ENCODE results near the gene CNPPD1. TPM values are rescaled to one million over a fixed set of nuclear protein-coding genes. Genes with fewer than 3 reads are reported as not detected.
A peak's percentile ranks its signal among the peaks of the same experiment; 100 is the strongest.

Gene CNPPD1
- total RNA-seq, 1 experiment from 2014 or later = 32.8 TPM

DNA sequence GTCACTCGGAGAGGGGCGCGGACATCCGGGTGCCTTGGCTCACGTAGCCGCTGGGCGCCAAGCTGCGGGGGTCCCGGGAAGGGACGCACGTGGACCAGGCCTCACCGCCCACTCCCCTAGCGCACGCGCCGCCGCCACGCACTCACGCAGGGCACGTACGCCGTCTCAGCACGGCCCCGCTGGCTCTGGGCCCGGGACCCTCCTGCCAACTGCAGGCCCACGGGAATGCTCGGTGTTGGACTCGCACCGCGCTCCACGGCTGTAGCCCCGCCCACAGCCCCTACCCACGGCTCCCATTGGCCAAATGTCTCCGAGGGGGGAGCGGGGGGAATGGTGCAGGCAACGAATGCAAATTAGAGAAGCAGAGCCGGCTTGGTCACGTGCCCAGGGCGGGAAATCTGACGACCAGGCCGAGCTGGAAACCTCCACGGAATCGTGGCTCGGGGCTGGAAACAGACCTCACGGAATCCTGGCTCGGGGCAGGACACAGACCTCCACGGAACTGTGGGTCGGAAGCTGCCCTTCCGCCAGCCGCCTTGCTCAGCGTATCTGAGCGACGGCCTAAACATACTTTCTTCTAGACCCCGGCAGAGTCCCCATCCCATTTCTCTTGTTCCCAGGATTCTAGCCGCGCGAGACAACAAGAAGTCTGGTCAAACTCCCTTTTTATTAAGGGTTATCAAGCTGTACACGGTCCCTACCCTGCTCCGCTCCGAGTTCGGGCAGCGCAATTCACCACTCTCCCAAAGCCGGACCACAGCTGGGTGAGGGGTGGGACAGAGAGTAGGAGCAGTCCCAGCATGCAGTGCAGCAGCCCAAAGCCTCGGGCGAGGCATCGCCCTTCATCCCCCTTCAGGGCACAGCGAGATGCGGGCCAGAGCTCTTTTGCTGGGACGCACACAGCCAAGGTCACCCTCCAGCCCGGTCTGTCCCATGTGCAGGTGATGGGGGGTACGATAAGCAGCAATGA is 42.3 kb upstream of the CNPPD1 start, which contains the start of gene ABCB6 (continued):
- TF ChIP-seq, protein P1, sequence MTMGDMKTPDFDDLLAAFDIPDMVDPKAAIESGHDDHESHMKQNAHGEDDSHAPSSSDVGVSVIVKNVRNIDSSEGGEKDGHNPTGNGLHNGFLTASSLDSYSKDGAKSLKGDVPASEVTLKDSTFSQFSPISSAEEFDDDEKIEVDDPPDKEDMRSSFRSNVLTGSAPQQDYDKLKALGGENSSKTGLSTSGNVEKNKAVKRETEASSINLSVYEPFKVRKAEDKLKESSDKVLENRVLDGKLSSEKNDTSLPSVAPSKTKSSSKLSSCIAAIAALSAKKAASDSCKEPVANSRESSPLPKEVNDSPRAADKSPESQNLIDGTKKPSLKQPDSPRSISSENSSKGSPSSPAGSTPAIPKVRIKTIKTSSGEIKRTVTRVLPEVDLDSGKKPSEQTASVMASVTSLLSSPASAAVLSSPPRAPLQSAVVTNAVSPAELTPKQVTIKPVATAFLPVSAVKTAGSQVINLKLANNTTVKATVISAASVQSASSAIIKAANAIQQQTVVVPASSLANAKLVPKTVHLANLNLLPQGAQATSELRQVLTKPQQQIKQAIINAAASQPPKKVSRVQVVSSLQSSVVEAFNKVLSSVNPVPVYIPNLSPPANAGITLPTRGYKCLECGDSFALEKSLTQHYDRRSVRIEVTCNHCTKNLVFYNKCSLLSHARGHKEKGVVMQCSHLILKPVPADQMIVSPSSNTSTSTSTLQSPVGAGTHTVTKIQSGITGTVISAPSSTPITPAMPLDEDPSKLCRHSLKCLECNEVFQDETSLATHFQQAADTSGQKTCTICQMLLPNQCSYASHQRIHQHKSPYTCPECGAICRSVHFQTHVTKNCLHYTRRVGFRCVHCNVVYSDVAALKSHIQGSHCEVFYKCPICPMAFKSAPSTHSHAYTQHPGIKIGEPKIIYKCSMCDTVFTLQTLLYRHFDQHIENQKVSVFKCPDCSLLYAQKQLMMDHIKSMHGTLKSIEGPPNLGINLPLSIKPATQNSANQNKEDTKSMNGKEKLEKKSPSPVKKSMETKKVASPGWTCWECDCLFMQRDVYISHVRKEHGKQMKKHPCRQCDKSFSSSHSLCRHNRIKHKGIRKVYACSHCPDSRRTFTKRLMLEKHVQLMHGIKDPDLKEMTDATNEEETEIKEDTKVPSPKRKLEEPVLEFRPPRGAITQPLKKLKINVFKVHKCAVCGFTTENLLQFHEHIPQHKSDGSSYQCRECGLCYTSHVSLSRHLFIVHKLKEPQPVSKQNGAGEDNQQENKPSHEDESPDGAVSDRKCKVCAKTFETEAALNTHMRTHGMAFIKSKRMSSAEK (CRISPR knock-in tag; IDR thresholded peaks at IDR 0.05; ENCODE audit: borderline replicate concordance) = no peak
- peak; percentile 43; the same call in 1 of the 2 replicates for TF ChIP-seq CREM (CRISPR knock-in tag; IDR thresholded peaks at IDR 0.05)
- TF ChIP-seq, protein P2, sequence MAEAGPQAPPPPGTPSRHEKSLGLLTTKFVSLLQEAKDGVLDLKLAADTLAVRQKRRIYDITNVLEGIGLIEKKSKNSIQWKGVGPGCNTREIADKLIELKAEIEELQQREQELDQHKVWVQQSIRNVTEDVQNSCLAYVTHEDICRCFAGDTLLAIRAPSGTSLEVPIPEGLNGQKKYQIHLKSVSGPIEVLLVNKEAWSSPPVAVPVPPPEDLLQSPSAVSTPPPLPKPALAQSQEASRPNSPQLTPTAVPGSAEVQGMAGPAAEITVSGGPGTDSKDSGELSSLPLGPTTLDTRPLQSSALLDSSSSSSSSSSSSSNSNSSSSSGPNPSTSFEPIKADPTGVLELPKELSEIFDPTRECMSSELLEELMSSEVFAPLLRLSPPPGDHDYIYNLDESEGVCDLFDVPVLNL (CRISPR knock-in tag; IDR thresholded peaks at IDR 0.05; ENCODE audit: borderline replicate concordance, low read depth) = peak; percentile 72; the same call in 1 of the 2 replicates
- TF ChIP-seq ZNF416 (CRISPR knock-in tag; IDR thresholded peaks at IDR 0.05) = 0 out of 2 replicates have a peak, but pooled peaks have one; percentile 29
- TF ChIP-seq MXD4 (CRISPR knock-in tag; IDR thresholded peaks at IDR 0.05; ENCODE audit: borderline replicate concordance) = no peak
- TF ChIP-seq FOXP1 (CRISPR knock-in tag; IDR thresholded peaks at IDR 0.05; ENCODE audit: borderline replicate concordance) = peak; percentile 80
- TF ChIP-seq, protein P3, sequence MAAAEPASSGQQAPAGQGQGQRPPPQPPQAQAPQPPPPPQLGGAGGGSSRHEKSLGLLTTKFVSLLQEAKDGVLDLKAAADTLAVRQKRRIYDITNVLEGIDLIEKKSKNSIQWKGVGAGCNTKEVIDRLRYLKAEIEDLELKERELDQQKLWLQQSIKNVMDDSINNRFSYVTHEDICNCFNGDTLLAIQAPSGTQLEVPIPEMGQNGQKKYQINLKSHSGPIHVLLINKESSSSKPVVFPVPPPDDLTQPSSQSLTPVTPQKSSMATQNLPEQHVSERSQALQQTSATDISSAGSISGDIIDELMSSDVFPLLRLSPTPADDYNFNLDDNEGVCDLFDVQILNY (CRISPR knock-in tag; IDR thresholded peaks at IDR 0.05) = peak; percentile 91
- no peak for TF ChIP-seq HMGA2 (CRISPR knock-in tag; IDR thresholded peaks at IDR 0.05)
- TF ChIP-seq ETV6 (CRISPR knock-in tag; IDR thresholded peaks at IDR 0.05) = peak; percentile 59
- TF ChIP-seq NFE2L1 (CRISPR knock-in tag; IDR thresholded peaks at IDR 0.05) = peak; percentile 78
- TF ChIP-seq ELF4 (CRISPR knock-in tag; IDR thresholded peaks at IDR 0.05; ENCODE audit: low read depth) = no peak
- peak; percentile 62 for TF ChIP-seq NFYB (CRISPR knock-in tag; conservative IDR thresholded peaks at IDR 0.05; ENCODE audit: low read depth)
- no peak for TF ChIP-seq ZNF396 (CRISPR knock-in tag; IDR thresholded peaks at IDR 0.05; ENCODE audit: borderline replicate concordance)
- TF ChIP-seq, protein P4, sequence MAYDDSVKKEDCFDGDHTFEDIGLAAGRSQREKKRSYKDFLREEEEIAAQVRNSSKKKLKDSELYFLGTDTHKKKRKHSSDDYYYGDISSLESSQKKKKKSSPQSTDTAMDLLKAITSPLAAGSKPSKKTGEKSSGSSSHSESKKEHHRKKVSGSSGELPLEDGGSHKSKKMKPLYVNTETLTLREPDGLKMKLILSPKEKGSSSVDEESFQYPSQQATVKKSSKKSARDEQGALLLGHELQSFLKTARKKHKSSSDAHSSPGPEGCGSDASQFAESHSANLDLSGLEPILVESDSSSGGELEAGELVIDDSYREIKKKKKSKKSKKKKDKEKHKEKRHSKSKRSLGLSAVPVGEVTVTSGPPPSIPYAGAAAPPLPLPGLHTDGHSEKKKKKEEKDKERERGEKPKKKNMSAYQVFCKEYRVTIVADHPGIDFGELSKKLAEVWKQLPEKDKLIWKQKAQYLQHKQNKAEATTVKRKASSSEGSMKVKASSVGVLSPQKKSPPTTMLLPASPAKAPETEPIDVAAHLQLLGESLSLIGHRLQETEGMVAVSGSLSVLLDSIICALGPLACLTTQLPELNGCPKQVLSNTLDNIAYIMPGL (CRISPR knock-in tag; IDR thresholded peaks at IDR 0.05) = peak; percentile 55; the same call in 1 of the 2 replicates
- TF ChIP-seq ZNF219 (CRISPR knock-in tag; IDR thresholded peaks at IDR 0.05; ENCODE audit: borderline replicate concordance) = 0 out of 2 replicates have a peak, but pooled peaks have one; percentile 84
- TF ChIP-seq, protein P5, sequence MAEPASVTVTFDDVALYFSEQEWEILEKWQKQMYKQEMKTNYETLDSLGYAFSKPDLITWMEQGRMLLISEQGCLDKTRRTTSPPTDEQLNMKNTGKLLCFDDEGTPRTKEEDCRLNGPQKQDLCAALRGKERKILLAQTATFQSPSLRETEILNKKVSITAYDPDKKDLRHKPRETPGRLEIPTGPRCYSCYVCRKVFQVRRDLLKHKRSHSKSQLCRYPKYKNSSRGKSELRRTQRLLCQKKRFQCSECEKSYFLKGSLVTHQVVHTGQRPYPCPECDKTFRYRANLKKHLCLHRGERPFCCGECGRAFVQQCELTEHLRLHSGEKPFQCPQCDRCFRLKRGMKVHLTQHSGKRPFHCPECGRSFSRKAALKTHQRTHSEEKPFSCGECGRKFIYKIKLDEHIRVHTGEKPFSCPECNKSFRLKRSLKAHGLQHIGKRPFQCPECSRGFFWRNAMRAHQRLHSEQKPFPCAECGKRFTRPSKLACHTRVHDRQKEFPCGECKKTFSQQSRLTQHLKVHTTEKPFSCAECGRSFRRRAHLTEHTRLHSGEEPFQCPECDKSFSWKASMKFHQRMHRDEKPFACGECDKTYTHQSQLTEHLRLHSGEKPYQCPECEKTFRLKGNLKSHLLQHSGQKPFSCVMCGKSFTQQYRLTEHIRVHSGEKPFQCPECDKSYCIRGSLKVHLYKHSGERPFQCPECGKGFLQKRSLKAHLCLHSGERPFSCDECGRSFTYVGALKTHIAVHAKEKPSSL (CRISPR knock-in tag; conservative IDR thresholded peaks at IDR 0.05) = 0 out of 2 replicates have a peak, but pooled peaks have one; percentile 11
- peak; percentile 50 for TF ChIP-seq TP53 (CRISPR knock-in tag; IDR thresholded peaks at IDR 0.05)
- peak; percentile 3; the same call in 1 of the 2 replicates for TF ChIP-seq RELA (CRISPR knock-in tag; IDR thresholded peaks at IDR 0.05; ENCODE audit: borderline replicate concordance)
- TF ChIP-seq, protein P6, sequence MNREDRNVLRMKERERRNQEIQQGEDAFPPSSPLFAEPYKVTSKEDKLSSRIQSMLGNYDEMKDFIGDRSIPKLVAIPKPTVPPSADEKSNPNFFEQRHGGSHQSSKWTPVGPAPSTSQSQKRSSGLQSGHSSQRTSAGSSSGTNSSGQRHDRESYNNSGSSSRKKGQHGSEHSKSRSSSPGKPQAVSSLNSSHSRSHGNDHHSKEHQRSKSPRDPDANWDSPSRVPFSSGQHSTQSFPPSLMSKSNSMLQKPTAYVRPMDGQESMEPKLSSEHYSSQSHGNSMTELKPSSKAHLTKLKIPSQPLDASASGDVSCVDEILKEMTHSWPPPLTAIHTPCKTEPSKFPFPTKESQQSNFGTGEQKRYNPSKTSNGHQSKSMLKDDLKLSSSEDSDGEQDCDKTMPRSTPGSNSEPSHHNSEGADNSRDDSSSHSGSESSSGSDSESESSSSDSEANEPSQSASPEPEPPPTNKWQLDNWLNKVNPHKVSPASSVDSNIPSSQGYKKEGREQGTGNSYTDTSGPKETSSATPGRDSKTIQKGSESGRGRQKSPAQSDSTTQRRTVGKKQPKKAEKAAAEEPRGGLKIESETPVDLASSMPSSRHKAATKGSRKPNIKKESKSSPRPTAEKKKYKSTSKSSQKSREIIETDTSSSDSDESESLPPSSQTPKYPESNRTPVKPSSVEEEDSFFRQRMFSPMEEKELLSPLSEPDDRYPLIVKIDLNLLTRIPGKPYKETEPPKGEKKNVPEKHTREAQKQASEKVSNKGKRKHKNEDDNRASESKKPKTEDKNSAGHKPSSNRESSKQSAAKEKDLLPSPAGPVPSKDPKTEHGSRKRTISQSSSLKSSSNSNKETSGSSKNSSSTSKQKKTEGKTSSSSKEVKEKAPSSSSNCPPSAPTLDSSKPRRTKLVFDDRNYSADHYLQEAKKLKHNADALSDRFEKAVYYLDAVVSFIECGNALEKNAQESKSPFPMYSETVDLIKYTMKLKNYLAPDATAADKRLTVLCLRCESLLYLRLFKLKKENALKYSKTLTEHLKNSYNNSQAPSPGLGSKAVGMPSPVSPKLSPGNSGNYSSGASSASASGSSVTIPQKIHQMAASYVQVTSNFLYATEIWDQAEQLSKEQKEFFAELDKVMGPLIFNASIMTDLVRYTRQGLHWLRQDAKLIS (CRISPR knock-in tag; IDR thresholded peaks at IDR 0.05; ENCODE audit: borderline replicate concordance) = 0 out of 2 replicates have a peak, but pooled peaks have one; percentile 16
- 0 out of 2 replicates have a peak, but pooled peaks have one; percentile 41 for TF ChIP-seq ZNF138 (CRISPR knock-in tag; conservative IDR thresholded peaks at IDR 0.05)
- TF ChIP-seq GABPB1 (CRISPR knock-in tag; IDR thresholded peaks at IDR 0.05) = peak; percentile 84
- peak; percentile 83 for TF ChIP-seq FOXK1 (CRISPR knock-in tag; IDR thresholded peaks at IDR 0.05)
- peak; percentile 86; the same call in 1 of the 2 replicates for TF ChIP-seq NFATC4 (CRISPR knock-in tag; IDR thresholded peaks at IDR 0.05)
